ENCODE data around the gene AJAP1.
"Not testable (repeated sequence)": the region's sequence is repeated elsewhere in the genome, so short reads cannot be mapped to it uniquely, and the experiment has no call there.

Gene AJAP1

DNA sequence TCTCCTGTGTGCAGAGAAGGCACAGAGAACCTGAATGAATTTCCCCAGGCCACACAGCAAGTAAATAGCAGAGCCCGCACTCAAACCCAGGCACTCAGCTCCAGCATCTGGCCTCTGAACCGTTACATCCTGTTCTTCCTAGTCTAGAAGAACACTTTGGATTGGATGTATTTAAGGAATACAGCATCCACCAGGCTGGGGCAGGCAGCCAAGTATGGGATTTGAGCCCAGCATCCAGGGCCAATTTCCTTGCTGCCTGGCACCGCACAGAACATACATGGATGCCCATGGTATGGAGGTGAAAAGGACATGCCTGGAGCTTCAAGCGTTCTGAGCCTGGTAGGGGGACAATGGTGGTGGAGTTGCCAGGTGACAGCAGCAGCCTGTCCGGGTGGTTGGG is 9.7 kb downstream of the AJAP1 start (continued):
- TF ChIP-seq ZNF132 (tag by site-specific recombination; IDR thresholded peaks at IDR 0.05; ENCODE audit: borderline replicate concordance): no peak
- TF ChIP-seq FEZF1 (tag by site-specific recombination; IDR thresholded peaks at IDR 0.05): no peak
- TF ChIP-seq, protein P1, sequence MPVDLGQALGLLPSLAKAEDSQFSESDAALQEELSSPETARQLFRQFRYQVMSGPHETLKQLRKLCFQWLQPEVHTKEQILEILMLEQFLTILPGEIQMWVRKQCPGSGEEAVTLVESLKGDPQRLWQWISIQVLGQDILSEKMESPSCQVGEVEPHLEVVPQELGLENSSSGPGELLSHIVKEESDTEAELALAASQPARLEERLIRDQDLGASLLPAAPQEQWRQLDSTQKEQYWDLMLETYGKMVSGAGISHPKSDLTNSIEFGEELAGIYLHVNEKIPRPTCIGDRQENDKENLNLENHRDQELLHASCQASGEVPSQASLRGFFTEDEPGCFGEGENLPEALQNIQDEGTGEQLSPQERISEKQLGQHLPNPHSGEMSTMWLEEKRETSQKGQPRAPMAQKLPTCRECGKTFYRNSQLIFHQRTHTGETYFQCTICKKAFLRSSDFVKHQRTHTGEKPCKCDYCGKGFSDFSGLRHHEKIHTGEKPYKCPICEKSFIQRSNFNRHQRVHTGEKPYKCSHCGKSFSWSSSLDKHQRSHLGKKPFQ (tag by site-specific recombination; IDR thresholded peaks at IDR 0.05): no peak
- no peak for TF ChIP-seq ZSCAN16 (tag by site-specific recombination; IDR thresholded peaks at IDR 0.05)
- TF ChIP-seq ZNF423 (tag by site-specific recombination; IDR thresholded peaks at IDR 0.05): no peak
- no peak for TF ChIP-seq ZNF658 (tag by site-specific recombination; IDR thresholded peaks at IDR 0.05)
- no peak for TF ChIP-seq ZNF426 (tag by site-specific recombination; IDR thresholded peaks at IDR 0.05)
- TF ChIP-seq HOXA7 (CRISPR knock-in tag; IDR thresholded peaks at IDR 0.05; ENCODE audit: borderline replicate concordance): no peak

DNA sequence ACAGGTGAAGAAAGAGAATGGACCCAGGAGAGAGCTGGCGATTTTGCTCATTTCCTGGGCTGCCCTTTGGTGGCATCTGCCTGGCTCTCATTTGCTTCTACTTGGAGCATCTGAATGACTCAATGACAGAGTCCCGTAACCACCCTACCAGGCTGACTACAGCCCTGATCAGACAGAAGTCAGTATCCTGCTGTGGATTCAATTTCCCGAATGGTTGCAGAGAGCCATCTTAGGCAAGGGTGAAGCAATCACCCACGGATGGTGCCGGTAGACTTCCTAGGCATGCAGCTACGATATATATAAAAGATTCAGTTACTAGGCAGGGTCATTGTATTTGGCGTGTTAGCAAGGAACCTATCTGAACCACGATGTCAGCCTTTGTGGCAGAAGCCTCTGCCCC is 10.2 kb downstream of the AJAP1 start:
- CTCF ChIA-PET: interaction anchor here (1.5 kb wide), 1 partner anchor 8 kb away, joined by 3 read pairs; no protein-coding TSS in a partner anchor
- POLR2A ChIA-PET: no interaction called here
- Histone ChIP-seq H3K9me3 (ENCODE audit: control insufficient read depth, insufficient read depth, low read depth, low read length) (no peaks in the 10 kb centered on the region), H3K27ac (ENCODE audit: extremely low read depth, low read depth, low read length) (no peak overlapping the region), H3K4me3 (ENCODE audit: low read depth, low read length) (no peak overlapping the region), H3K36me3 (ENCODE audit: control insufficient read depth in 2 of 2, insufficient read depth in 1 of 2, low read length in 2 of 2) (no peaks in the 10 kb centered on the region), H3K4me1 (ENCODE audit: control insufficient read depth, insufficient read depth, low read length) (no peaks in the 10 kb centered on the region)
- TF ChIP-seq, protein P2, sequence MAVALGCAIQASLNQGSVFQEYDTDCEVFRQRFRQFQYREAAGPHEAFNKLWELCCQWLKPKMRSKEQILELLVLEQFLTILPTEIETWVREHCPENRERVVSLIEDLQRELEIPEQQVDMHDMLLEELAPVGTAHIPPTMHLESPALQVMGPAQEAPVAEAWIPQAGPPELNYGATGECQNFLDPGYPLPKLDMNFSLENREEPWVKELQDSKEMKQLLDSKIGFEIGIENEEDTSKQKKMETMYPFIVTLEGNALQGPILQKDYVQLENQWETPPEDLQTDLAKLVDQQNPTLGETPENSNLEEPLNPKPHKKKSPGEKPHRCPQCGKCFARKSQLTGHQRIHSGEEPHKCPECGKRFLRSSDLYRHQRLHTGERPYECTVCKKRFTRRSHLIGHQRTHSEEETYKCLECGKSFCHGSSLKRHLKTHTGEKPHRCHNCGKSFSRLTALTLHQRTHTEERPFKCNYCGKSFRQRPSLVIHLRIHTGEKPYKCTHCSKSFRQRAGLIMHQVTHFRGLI (tag by site-specific recombination; IDR thresholded peaks at IDR 0.05): no peak
- TF ChIP-seq ZNF791 (tag by site-specific recombination; IDR thresholded peaks at IDR 0.05) (no peak), GLIS2 (tag by site-specific recombination; IDR thresholded peaks at IDR 0.05) (no peak), KLF16 (tag by site-specific recombination; IDR thresholded peaks at IDR 0.05) (no peak), ZSCAN16 (tag by site-specific recombination; IDR thresholded peaks at IDR 0.05) (no peak), MEIS1 (CRISPR knock-in tag; IDR thresholded peaks at IDR 0.05; ENCODE audit: borderline replicate concordance) (no peak)
- TF ChIP-seq, protein P3, sequence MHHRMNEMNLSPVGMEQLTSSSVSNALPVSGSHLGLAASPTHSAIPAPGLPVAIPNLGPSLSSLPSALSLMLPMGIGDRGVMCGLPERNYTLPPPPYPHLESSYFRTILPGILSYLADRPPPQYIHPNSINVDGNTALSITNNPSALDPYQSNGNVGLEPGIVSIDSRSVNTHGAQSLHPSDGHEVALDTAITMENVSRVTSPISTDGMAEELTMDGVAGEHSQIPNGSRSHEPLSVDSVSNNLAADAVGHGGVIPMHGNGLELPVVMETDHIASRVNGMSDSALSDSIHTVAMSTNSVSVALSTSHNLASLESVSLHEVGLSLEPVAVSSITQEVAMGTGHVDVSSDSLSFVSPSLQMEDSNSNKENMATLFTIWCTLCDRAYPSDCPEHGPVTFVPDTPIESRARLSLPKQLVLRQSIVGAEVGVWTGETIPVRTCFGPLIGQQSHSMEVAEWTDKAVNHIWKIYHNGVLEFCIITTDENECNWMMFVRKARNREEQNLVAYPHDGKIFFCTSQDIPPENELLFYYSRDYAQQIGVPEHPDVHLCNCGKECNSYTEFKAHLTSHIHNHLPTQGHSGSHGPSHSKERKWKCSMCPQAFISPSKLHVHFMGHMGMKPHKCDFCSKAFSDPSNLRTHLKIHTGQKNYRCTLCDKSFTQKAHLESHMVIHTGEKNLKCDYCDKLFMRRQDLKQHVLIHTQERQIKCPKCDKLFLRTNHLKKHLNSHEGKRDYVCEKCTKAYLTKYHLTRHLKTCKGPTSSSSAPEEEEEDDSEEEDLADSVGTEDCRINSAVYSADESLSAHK (tag by site-specific recombination; IDR thresholded peaks at IDR 0.05): no peak

DNA sequence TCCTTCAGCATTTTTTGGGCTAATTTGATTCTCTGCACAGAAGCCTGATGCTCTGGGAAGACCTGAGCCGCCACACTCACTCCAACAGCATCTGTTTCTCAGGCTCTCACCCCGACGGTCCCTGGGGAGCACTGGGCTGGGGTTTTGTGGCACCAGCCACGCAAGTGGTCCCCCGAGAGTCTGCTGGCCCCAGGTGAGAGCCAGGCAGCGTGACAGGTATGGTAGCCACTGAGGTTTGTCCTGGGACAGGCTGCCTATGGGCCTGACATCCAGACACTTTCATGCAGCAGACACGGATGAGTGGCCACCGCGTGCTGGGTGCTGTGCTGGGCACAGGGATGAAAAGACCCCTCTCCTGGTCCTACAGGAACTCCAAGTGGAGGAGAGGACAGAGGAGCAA is 11.0 kb downstream of the AJAP1 start:
- no peaks in the 10 kb centered on the region for H3K4me1 ChIP-seq (ENCODE audit: control insufficient read depth, insufficient read depth, low read length)
- ChIA-PET CTCF (interaction anchor here (1.5 kb wide), 1 partner anchor 9 kb away, joined by 3 read pairs; no protein-coding TSS in a partner anchor), POLR2A (no interaction called here)

DNA sequence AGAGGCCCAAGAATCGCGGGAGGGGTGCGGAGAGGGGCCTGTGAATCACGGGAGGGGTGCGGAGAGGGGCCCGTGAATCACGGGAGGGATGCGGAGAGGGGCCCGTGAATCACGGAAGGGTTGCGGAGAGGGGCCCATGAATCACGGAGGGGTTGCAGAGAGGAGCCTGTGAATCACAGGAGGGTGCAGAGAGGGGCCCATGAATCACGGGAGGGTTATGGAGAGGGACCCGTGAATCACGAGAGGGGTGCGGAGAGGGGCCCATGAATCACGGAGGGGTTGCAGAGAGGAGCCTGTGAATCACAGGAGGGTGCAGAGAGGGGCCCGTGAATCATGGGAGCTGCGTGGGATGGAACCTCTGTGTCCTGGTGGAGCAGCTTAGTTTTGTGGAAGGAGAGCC is 12.3 kb downstream of the AJAP1 start:
- H3K4me3 ChIP-seq (ENCODE audit: low read depth, low read length); H3K36me3 ChIP-seq (ENCODE audit: control insufficient read depth in 2 of 2, insufficient read depth in 1 of 2, low read length in 2 of 2); H3K9me3 ChIP-seq (ENCODE audit: control insufficient read depth, insufficient read depth, low read depth, low read length); CTCF ChIA-PET; H3K4me1 ChIP-seq (ENCODE audit: control insufficient read depth, insufficient read depth, low read length); POLR2A ChIA-PET; H3K27ac ChIP-seq (ENCODE audit: extremely low read depth, low read depth, low read length): not testable (repeated sequence)

More for the DNA sequence above, 11.0 kb downstream of the AJAP1 start:
- Histone ChIP-seq H3K36me3 (ENCODE audit: control insufficient read depth in 2 of 2, insufficient read depth in 1 of 2, low read length in 2 of 2) (no peaks in the 10 kb centered on the region), H3K27ac (ENCODE audit: extremely low read depth, low read depth, low read length) (no peak overlapping the region), H3K4me3 (ENCODE audit: low read depth, low read length) (no peak overlapping the region), H3K9me3 (ENCODE audit: control insufficient read depth, insufficient read depth, low read depth, low read length) (no peaks in the 10 kb centered on the region)
- TF ChIP-seq, protein P4, sequence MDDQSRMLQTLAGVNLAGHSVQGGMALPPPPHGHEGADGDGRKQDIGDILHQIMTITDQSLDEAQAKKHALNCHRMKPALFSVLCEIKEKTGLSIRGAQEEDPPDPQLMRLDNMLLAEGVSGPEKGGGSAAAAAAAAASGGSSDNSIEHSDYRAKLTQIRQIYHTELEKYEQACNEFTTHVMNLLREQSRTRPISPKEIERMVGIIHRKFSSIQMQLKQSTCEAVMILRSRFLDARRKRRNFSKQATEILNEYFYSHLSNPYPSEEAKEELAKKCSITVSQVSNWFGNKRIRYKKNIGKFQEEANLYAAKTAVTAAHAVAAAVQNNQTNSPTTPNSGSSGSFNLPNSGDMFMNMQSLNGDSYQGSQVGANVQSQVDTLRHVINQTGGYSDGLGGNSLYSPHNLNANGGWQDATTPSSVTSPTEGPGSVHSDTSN (CRISPR knock-in tag; IDR thresholded peaks at IDR 0.05): no peak
- TF ChIP-seq OVOL3 (tag by site-specific recombination; IDR thresholded peaks at IDR 0.05) (no peak), ZNF571 (tag by site-specific recombination; IDR thresholded peaks at IDR 0.05) (no peak), SCRT2 (tag by site-specific recombination; IDR thresholded peaks at IDR 0.05) (no peak), MYNN (tag by site-specific recombination; IDR thresholded peaks at IDR 0.05; ENCODE audit: borderline replicate concordance) (no peak), KLF8 (tag by site-specific recombination; IDR thresholded peaks at IDR 0.05) (no peak)
